Activated T-cell treated with anti-CD3 and anti-CD28 coated beads, Interleukin-2, amount 50 U/mL, for 1 hour (primary cell): Measurements from ENCODE around the gene TCEAL1.
"Not testable (repeated sequence)": the region's sequence is repeated elsewhere in the genome, so short reads cannot be mapped to it uniquely, and the experiment has no call there.

Experiments
- DNase-seq: peaks from one replicate; pipeline ENCODE4 v3.0.0-alpha.2; 2020

TCEAL1 gene

GRCh38 chrX:103637604-103638338, 9.0 kb downstream of the TCEAL1 start:
- no peak for DNase-seq

GRCh38 chrX:103638479-103639346, 9.9 kb downstream of the TCEAL1 start:
- not testable (repeated sequence) for DNase-seq

- DNase-seq, result no peak
Observed at GRCh38 chrX:103640401-103641155, 11.8 kb downstream of the TCEAL1 start.

GRCh38 chrX:103644125-103644524, 15.3 kb downstream of the TCEAL1 start:
- DNase-seq, result no peak

- no peak for DNase-seq
Observed at GRCh38 chrX:103647630-103648029, 18.9 kb downstream of the TCEAL1 start.

- no peak for DNase-seq
Observed at GRCh38 chrX:103651151-103651773, 22.5 kb downstream of the TCEAL1 start.

GRCh38 chrX:103655230-103656000, 26.6 kb downstream of the TCEAL1 start:
- not testable (repeated sequence) for DNase-seq

GRCh38 chrX:103656617-103657016, 27.8 kb downstream of the TCEAL1 start:
- no peak for DNase-seq

GRCh38 chrX:103657066-103657465, 28.3 kb downstream of the TCEAL1 start:
- DNase-seq, result not testable (repeated sequence)

GRCh38 chrX:103658681-103659433, 30.1 kb downstream of the TCEAL1 start:
- no peak for DNase-seq

- not testable (repeated sequence) for DNase-seq
Observed at GRCh38 chrX:103659460-103659859, 30.7 kb downstream of the TCEAL1 start.

GRCh38 chrX:103663981-103664762, 35.4 kb downstream of the TCEAL1 start:
- DNase-seq, result no peak

GRCh38 chrX:103666202-103667107, 37.7 kb downstream of the TCEAL1 start:
- DNase-seq, result no peak

- DNase-seq, result no peak
Observed at GRCh38 chrX:103669745-103670144, 41.0 kb downstream of the TCEAL1 start.

GRCh38 chrX:103674531-103675454, 46.0 kb downstream of the TCEAL1 start:
- no peak for DNase-seq

GRCh38 chrX:103678199-103678993, 49.6 kb downstream of the TCEAL1 start:
- no peak for DNase-seq
